Gastrocnemius medialis (tissue), 4 donors: ENCODE data around the gene MAML3. TPM values are rescaled to one million over a fixed set of nuclear protein-coding genes. Genes with fewer than 3 reads are reported as not detected.

ENCODE experiments used
- ATAC-seq, 2 donors: fragments of 150-250 bp; one replicate each; pipeline ENCODE4 v1.9.1; 2016
- DNase-seq, 2 donors: peaks; one replicate each; pipeline ENCODE4 v3.0.0-alpha.2; 2019
- H3K27ac ChIP-seq, 4 donors: fragments of 200-600 bp; sonication (generic); 1 replicate in 1 of 4; 2 replicates in 3 of 4; pipeline ENCODE4 v1.5.1; 2016 to 2018; ENCODE audit warnings: mild to moderate bottlenecking in 2 of 4, moderate library complexity in 1 of 4
- H3K27me3 ChIP-seq, 3 donors: fragments of 200-600 bp; sonication (generic) in 2 of 3; 1 replicate in 1 of 3; 2 replicates in 2 of 3; pipeline versions ENCODE4 v1.5.1 to v1.6.0; 2016 to 2019; ENCODE audit warnings: mild to moderate bottlenecking in 1 of 3, moderate library complexity in 1 of 3
- H3K36me3 ChIP-seq, 2 donors: fragments of 200-600 bp; sonication (generic) in 1 of 2; one replicate each; pipeline ENCODE4 v1.5.1; 2017 to 2018
- H3K4me1 ChIP-seq, 2 donors: fragments of 200-600 bp; sonication (generic) in 1 of 2; one replicate each; pipeline ENCODE4 v1.5.1; 2016 to 2017; ENCODE audit warnings: mild to moderate bottlenecking in 2 of 2
- H3K4me3 ChIP-seq, 4 donors: fragments of 200-600 bp; sonication (generic) in 3 of 4; 1 replicate in 1 of 4; 2 replicates in 3 of 4; pipeline ENCODE4 v1.5.1; 2016 to 2019; ENCODE audit warnings: mild to moderate bottlenecking in 2 of 4
- H3K9me3 ChIP-seq, 3 donors: fragments of 200-600 bp; sonication (generic) in 2 of 3; 1 replicate in 1 of 3; 2 replicates in 2 of 3; pipeline ENCODE4 v1.5.1; 2016 to 2019
- CTCF ChIP-seq, 5 experiments: fragments of 450-650 bp in 3 of 5; fragments of 200-600 bp in 2 of 5; sonication (generic) in 2 of 5; IDR thresholded peaks in 4 of 5; conservative IDR thresholded peaks in 1 of 5; 1 replicate in 4 of 5; 2 replicates in 1 of 5; pipeline ENCODE4 v1.5.1; 2016 to 2019; ENCODE audit warnings: antibody characterized with exemption in 5 of 5, mild to moderate bottlenecking in 3 of 5, moderate library complexity in 3 of 5
- POLR2A ChIP-seq, 2 donors: fragments of 450-650 bp; IDR thresholded peaks; one replicate each; pipeline ENCODE4 v1.6.1; 2017; ENCODE audit warnings: antibody characterized with exemption in 2 of 2, mild to moderate bottlenecking in 2 of 2, moderate library complexity in 2 of 2
- in situ Hi-C, 4 donors: fragments of 200-750 bp; cut with MboI; loops; one replicate each; pipeline versions ENCODE4 v1.15.0 to v1.8.0; 2017; ENCODE audit warnings: low sequenced_read_pairs in 4 of 4
- intact Hi-C: fragments of 100-400 bp; cut with DNase I; formaldehyde crosslinking; loops from one replicate; pipeline ENCODE4 v1.15.1; 2023; ENCODE audit warnings: low total_unique reads
- total RNA-seq, 4 donors: library from RNA; depleted of rRNA; stranded (reverse); fragments of >200 nt; gene quantifications; one replicate each; pipeline versions ENCODE4 v1.1.0 to v1.2.3, GENCODE V29; 2016

The MAML3 gene
- total RNA-seq, 4 donors from 2014 or later, result 0.98 to 1.5 (median 1.4) TPM

GRCh38 chr4:140109737-140110136, 44.2 kb downstream of the MAML3 start:
- in situ Hi-C loops (no loop called here), intact Hi-C loops (no loop called here)
- Histone ChIP-seq H3K9me3 (no peaks in the 10 kb centered on the region), H3K27ac (no peak overlapping the region), H3K36me3 (no peaks in the 10 kb centered on the region), H3K4me1 (no peaks in the 10 kb centered on the region), H3K4me3 (no peak overlapping the region), H3K27me3 (no peaks in the 10 kb centered on the region)
- no peak for ATAC-seq
- no peak for TF ChIP-seq CTCF (IDR thresholded peaks at IDR 0.05 in 4 of 5, conservative IDR thresholded peaks at IDR 0.05 in 1 of 5)
- TF ChIP-seq POLR2A (IDR thresholded peaks at IDR 0.05), result no peak
- DNase-seq, result no peak

GRCh38 chr4:140109292-140109691, 44.7 kb downstream of the MAML3 start:
- no peak for TF ChIP-seq CTCF (IDR thresholded peaks at IDR 0.05 in 4 of 5, conservative IDR thresholded peaks at IDR 0.05 in 1 of 5)
- no peak for TF ChIP-seq POLR2A (IDR thresholded peaks at IDR 0.05)
- no peaks in the 10 kb centered on the region for H3K9me3 ChIP-seq
- H3K4me3 ChIP-seq, result no peak overlapping the region
- H3K4me1 ChIP-seq, result no peaks in the 10 kb centered on the region
- DNase-seq (no peak), ATAC-seq (no peak)
- no peak overlapping the region for H3K27ac ChIP-seq
- intact Hi-C loops (no loop called here), in situ Hi-C loops (no loop called here)
- H3K36me3 ChIP-seq, result no peaks in the 10 kb centered on the region
- no peaks in the 10 kb centered on the region for H3K27me3 ChIP-seq

DNA sequence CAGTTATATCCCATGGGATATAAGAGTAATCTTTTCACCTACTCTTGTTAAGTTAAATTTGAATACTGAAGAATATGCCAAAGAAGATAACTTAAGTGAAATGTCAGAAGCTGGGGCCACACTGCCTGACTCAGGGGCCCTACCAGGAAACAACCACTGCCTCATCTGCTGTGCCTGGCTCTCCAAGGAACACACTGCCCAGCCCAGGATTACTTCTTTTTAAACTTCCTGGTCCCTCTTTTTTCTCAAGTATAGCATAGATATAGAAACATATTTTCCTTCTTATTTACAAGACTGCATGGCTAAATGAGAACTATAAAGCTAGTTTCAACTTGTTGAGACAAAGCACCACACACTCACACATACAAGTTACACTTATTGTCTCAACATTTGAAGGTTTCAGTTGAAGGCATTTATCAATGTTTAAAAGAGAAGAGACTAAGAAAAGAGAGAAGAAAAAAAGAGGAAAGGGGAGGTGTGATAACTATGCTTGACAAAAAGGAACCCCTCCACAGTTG, 45.2 kb downstream of the MAML3 start:
- ATAC-seq, result no peak
- Histone ChIP-seq H3K27me3 (no peaks in the 10 kb centered on the region), H3K27ac (no peak overlapping the region), H3K9me3 (no peaks in the 10 kb centered on the region), H3K36me3 (no peaks in the 10 kb centered on the region), H3K4me1 (no peaks in the 10 kb centered on the region), H3K4me3 (no peak overlapping the region)
- TF ChIP-seq CTCF (IDR thresholded peaks at IDR 0.05 in 4 of 5, conservative IDR thresholded peaks at IDR 0.05 in 1 of 5) (no peak), POLR2A (IDR thresholded peaks at IDR 0.05) (no peak)
- intact Hi-C loops, result no loop called here
- DNase-seq, result no peak
- in situ Hi-C loops, result no loop called here

GRCh38 chr4:140108243-140108642, 45.7 kb downstream of the MAML3 start:
- Histone ChIP-seq H3K36me3 (no peaks in the 10 kb centered on the region), H3K4me1 (no peaks in the 10 kb centered on the region), H3K27ac (no peak overlapping the region), H3K9me3 (no peaks in the 10 kb centered on the region), H3K27me3 (no peaks in the 10 kb centered on the region), H3K4me3 (no peak overlapping the region)
- TF ChIP-seq POLR2A (IDR thresholded peaks at IDR 0.05), result no peak
- TF ChIP-seq CTCF (IDR thresholded peaks at IDR 0.05 in 4 of 5, conservative IDR thresholded peaks at IDR 0.05 in 1 of 5), result no peak
- in situ Hi-C loops (no loop called here), intact Hi-C loops (no loop called here)
- ATAC-seq (no peak), DNase-seq (no peak)

DNA sequence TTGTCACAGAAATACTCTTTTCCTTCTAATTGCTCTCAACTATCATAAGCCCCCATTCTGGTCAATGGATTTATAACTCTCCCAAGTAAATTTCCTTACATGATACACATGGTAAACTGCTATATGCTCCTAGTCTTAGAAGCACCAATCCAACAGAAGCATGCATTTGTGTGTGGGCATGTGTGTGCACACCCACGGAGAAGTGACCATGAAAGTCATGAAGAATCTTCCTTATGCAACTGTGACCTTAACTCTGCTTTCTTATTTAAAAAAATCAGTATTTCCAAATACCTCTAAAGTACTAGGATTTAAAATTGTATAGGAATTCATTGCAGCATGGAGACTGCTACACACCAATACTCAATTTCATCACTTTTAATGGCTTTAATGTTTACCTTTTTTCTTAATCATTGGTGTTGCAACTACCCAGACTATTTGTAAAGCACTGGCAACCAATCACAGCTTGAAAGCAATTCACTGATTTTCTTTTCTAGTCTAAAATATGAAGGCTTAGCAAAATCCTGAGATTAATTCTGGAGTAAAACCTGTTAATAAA, 47.6 kb downstream of the MAML3 start:
- in situ Hi-C loops, result no loop called here
- no peaks in the 10 kb centered on the region for H3K4me1 ChIP-seq
- TF ChIP-seq CTCF (IDR thresholded peaks at IDR 0.05 in 4 of 5, conservative IDR thresholded peaks at IDR 0.05 in 1 of 5) (no peak), POLR2A (IDR thresholded peaks at IDR 0.05) (no peak)
- DNase-seq (no peak), ATAC-seq (no peak)
- intact Hi-C loops, result no loop called here
- no peaks in the 10 kb centered on the region for H3K9me3 ChIP-seq
- H3K27ac ChIP-seq, result no peak overlapping the region
- no peak overlapping the region for H3K4me3 ChIP-seq
- H3K36me3 ChIP-seq, result no peaks in the 10 kb centered on the region
- H3K27me3 ChIP-seq, result no peaks in the 10 kb centered on the region
